Nucleus accumbens (tissue), 56 donors: ENCODE data around the gene SH3GL1.

Source experiments
- DNase-seq, 56 donors: peaks; one replicate each; lab custom pipeline; 2025; lab: John Stamatoyannopoulos, UW

SH3GL1 gene

GRCh38 chr19:4366666-4367335, 33.5 kb downstream of the SH3GL1 start:
- no peak for DNase-seq

GRCh38 chr19:4365791-4366665, 34.3 kb downstream of the SH3GL1 start:
- DNase-seq: no peak

GRCh38 chr19:4365341-4365740, 35.0 kb downstream of the SH3GL1 start:
- no peak for DNase-seq

GRCh38 chr19:4363571-4364304, 36.6 kb downstream of the SH3GL1 start:
- no peak for DNase-seq

- DNase-seq: no peak
These were observed 37.4 kb downstream of the SH3GL1 start for GRCh38 chr19:4362831-4363545.

- DNase-seq: no peak
These were observed 38.1 kb downstream of the SH3GL1 start for GRCh38 chr19:4362101-4362828.

- no peak for DNase-seq
These were observed 38.9 kb downstream of the SH3GL1 start for GRCh38 chr19:4361152-4362046.

- DNase-seq: no peak
These were observed 39.7 kb downstream of the SH3GL1 start for GRCh38 chr19:4360641-4361151.

- no peak for DNase-seq
These were observed 40.2 kb downstream of the SH3GL1 start for GRCh38 chr19:4360081-4360569.

GRCh38 chr19:4359627-4360000, 40.7 kb downstream of the SH3GL1 start:
- DNase-seq: no peak

- no peak for DNase-seq
These were observed 41.4 kb downstream of the SH3GL1 start for GRCh38 chr19:4358709-4359626.

- DNase-seq: no peak
These were observed 42.4 kb downstream of the SH3GL1 start for GRCh38 chr19:4357921-4358326.

GRCh38 chr19:4357095-4357797, 43.1 kb downstream of the SH3GL1 start:
- peak in 1 of 56 donors; percentile 18 for DNase-seq

GRCh38 chr19:4354897-4355296, 45.5 kb downstream of the SH3GL1 start:
- DNase-seq: no peak

- DNase-seq: no peak
These were observed 46.1 kb downstream of the SH3GL1 start for GRCh38 chr19:4354282-4354681.

GRCh38 chr19:4352701-4353121, 47.6 kb downstream of the SH3GL1 start:
- peak in 13 of 56 donors; percentile 3 to 62 (median 20) for DNase-seq

GRCh38 chr19:4350726-4351125, 49.6 kb downstream of the SH3GL1 start:
- DNase-seq: no peak
